ENCODE results near the gene PDE12. TPM values are rescaled to one million over a fixed set of nuclear protein-coding genes. Genes with fewer than 3 reads are reported as not detected.

Gene PDE12
- total and polyA plus RNA-seq, 2 of the 8 experiments (the other 6 are each of a cell fraction or from before 2014, with no cell fraction given) = 9.0 to 12.1 TPM

DNA sequence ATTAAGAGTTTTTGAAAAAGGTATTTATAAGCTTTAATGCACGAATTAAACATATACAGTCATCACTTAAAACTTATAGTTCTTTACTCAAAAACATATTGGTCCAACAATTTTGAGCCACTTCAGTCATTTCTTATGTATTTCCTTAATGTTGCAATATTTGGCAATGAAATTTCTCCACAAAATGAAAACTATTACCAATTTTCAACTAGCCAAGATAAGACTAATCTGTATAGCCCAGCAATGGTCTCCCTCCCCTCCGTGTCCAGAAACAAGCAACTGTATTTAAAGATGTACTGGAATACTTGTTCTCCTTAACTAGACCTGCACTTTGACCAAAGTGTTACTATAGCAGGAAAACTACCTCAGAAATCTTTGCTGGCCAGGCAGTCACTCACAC, 31.8 kb downstream of the PDE12 start:
- Histone ChIP-seq H3K4me2 (ENCODE audit: insufficient read depth in 1 of 2, low read depth in 2 of 2, low read length in 2 of 2) (no peak overlapping the region), H3K23me2 (ENCODE audit: low read depth, low read length) (no peaks in the 10 kb centered on the region), H3K4me3 (ENCODE audit: extremely low read depth in 1 of 4, insufficient read depth in 2 of 4, low read depth in 3 of 4, low read length in 4 of 4) (no peak overlapping the region), H3K79me1 (ENCODE audit: low read depth, low read length) (no peaks in the 10 kb centered on the region), H2AFZ (ENCODE audit: low read length) (no peak overlapping the region), H3K9ac (replicated peaks in 1 of 4; ENCODE audit: extremely low read depth in 1 of 4, low read depth in 3 of 4, low read length in 3 of 4) (no peak overlapping the region), H3K36me3 (ENCODE audit: control insufficient read depth in 2 of 4, insufficient read depth in 4 of 4, low read length in 3 of 4) (peaks cover 0 to 8% (median 0%) of the 10 kb centered on the region in 4 experiments; a peak in 2 of 8 replicates), H4K20me1 (replicated peaks in 1 of 2; ENCODE audit: control insufficient read depth in 1 of 2, insufficient read depth in 2 of 2, low read length in 2 of 2) (peaks cover 4 to 10% of the 10 kb centered on the region in 2 experiments), H3K18ac (ENCODE audit: extremely low read depth, low read length) (no peak overlapping the region), H3K56ac (replicated peaks; ENCODE audit: insufficient read length, low read depth, low read length) (no peak overlapping the region), H3K14ac (ENCODE audit: insufficient read length) (no peak overlapping the region), H2BK12ac (ENCODE audit: low read depth, low read length) (no peak overlapping the region), H4K91ac (replicated peaks; ENCODE audit: insufficient read length, low read length) (no peak overlapping the region), H3K27me3 (replicated peaks in 1 of 4; ENCODE audit: control insufficient read depth in 3 of 4, extremely low read depth in 1 of 4, insufficient read depth in 3 of 4, low read length in 3 of 4) (no peaks in the 10 kb centered on the region), H3K4me1 (replicated peaks in 1 of 4; ENCODE audit: control insufficient read depth in 3 of 4, insufficient read depth in 4 of 4, low read length in 3 of 4) (no peaks in the 10 kb centered on the region), H2BK20ac (ENCODE audit: low read length) (no peak overlapping the region), H2AK5ac (ENCODE audit: low read depth, low read length) (no peak overlapping the region), H3K9me3 (ENCODE audit: insufficient read depth in 2 of 2, low read depth in 1 of 2, low read length in 1 of 2) (no peaks in the 10 kb centered on the region), H3K23ac (ENCODE audit: insufficient read length) (no peak overlapping the region), H2BK120ac (replicated peaks; ENCODE audit: low read depth, low read length) (no peak overlapping the region), H4K8ac (ENCODE audit: extremely low read depth, insufficient read depth, low read length) (no peak overlapping the region), H2BK5ac (ENCODE audit: low read depth, low read length) (no peak overlapping the region), H3K4ac (replicated peaks; ENCODE audit: insufficient read length, low read depth, low read length) (no peak overlapping the region), H4K5ac (ENCODE audit: insufficient read length, low read depth, low read length) (no peak overlapping the region), H2BK15ac (ENCODE audit: low read length) (no peak overlapping the region), H3K27ac (ENCODE audit: low read depth, low read length) (no peak overlapping the region), H3K79me2 (ENCODE audit: control insufficient read depth in 1 of 2, insufficient read depth in 2 of 2, low read length in 2 of 2) (peaks cover 27 to 95% of the 10 kb centered on the region in 2 experiments)
- 93% methylated on average over 2 of the region's 2 CpGs; no CpG with 5 or more reads in 1 of the 2 experiments for WGBS, 2 experiments (ENCODE audit: extremely low coverage in 1 of 2, insufficient coverage in 1 of 2, insufficient read length in 1 of 2, insufficient replicate concordance in 2 of 2, low coverage in 1 of 2, low lambda C conversion rate in 2 of 2, missing lambda C conversion rate in 1 of 2)
- ChIA-PET POLR2A (ENCODE audit: partially characterized antibody) (interaction anchor here (3.6 to 5.7 kb wide), 2 partner anchors 8 to 9 kb away, joined by 15 to 43 read pairs; partner anchors contain the start of gene ARF4), CTCF (ENCODE audit: partially characterized antibody) (interaction anchor here (1.2 to 1.5 kb wide), 2 partner anchors 42 to 417 kb away, joined by 3 to 4 read pairs; no protein-coding TSS in a partner anchor)
- TF ChIP-seq KDM4A (IDR thresholded peaks at IDR 0.05; ENCODE audit: low read depth, low read length, severe bottlenecking) (no peak), NRF1 (IDR thresholded peaks at IDR 0.05; ENCODE audit: low read depth, low read length) (no peak), YY1 (IDR thresholded peaks at IDR 0.05; ENCODE audit: low read depth, low read length) (no peak), EP300 (IDR thresholded peaks at IDR 0.05; ENCODE audit: borderline replicate concordance in 1 of 2, low read depth in 2 of 2, low read length in 2 of 2) (no peak), SIRT6 (IDR thresholded peaks at IDR 0.05; ENCODE audit: low read length) (no peak), GTF2F1 (IDR thresholded peaks at IDR 0.05; ENCODE audit: borderline replicate concordance, low read depth, low read length) (no peak), SIN3A (conservative IDR thresholded peaks at IDR 0.05 in 1 of 2, IDR thresholded peaks at IDR 0.05 in 1 of 2; ENCODE audit: low read depth in 1 of 2, low read length in 2 of 2) (no peak), EGR1 (IDR thresholded peaks at IDR 0.05; ENCODE audit: borderline replicate concordance, low read depth, low read length) (no peak), CBX8 (IDR thresholded peaks at IDR 0.05; ENCODE audit: borderline replicate concordance, low read depth, low read length) (no peak), RNF2 (IDR thresholded peaks at IDR 0.05; ENCODE audit: borderline replicate concordance, low read depth, low read length, missing control alignments, poor library complexity, severe bottlenecking) (no peak), GABPA (IDR thresholded peaks at IDR 0.05; ENCODE audit: borderline replicate concordance, insufficient read depth, low read length) (no peak), JUND (IDR thresholded peaks at IDR 0.05; ENCODE audit: low read length) (no peak)
- FAIRE-seq = no peak
- no peak for DNase-seq (ENCODE audit: low read depth in 1 of 2, low spot score in 2 of 2)

Measured in H1 (cell line).